Peyer's patch (tissue), 4 donors: Measurements from ENCODE around the gene ZNF148.

Source experiments
- POLR2A ChIP-seq, 2 donors: fragments of 450-650 bp; IDR thresholded peaks; one replicate each; pipeline ENCODE4 v1.5.1; 2017; ENCODE audit warnings: antibody characterized with exemption in 2 of 2, mild to moderate bottlenecking in 2 of 2, moderate library complexity in 2 of 2
- TF ChIP-seq, protein P1 (sequence below), 6 experiments: fragments of 450-650 bp in 4 of 6; fragments of 200-600 bp in 2 of 6; sonication (generic) in 1 of 6; IDR thresholded peaks; one replicate each; pipeline ENCODE4 v1.5.1; 2017 to 2019; ENCODE audit warnings: antibody characterized with exemption in 6 of 6, mild to moderate bottlenecking in 3 of 6, moderate library complexity in 1 of 6

GRCh38 chr3:125207949-125208568 lies 167.1 kb downstream of the ZNF148 start:
- TF ChIP-seq, protein P1, sequence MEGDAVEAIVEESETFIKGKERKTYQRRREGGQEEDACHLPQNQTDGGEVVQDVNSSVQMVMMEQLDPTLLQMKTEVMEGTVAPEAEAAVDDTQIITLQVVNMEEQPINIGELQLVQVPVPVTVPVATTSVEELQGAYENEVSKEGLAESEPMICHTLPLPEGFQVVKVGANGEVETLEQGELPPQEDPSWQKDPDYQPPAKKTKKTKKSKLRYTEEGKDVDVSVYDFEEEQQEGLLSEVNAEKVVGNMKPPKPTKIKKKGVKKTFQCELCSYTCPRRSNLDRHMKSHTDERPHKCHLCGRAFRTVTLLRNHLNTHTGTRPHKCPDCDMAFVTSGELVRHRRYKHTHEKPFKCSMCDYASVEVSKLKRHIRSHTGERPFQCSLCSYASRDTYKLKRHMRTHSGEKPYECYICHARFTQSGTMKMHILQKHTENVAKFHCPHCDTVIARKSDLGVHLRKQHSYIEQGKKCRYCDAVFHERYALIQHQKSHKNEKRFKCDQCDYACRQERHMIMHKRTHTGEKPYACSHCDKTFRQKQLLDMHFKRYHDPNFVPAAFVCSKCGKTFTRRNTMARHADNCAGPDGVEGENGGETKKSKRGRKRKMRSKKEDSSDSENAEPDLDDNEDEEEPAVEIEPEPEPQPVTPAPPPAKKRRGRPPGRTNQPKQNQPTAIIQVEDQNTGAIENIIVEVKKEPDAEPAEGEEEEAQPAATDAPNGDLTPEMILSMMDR (IDR thresholded peaks at IDR 0.05): no peak
- no peak for TF ChIP-seq POLR2A (IDR thresholded peaks at IDR 0.05)
